Esophagus squamous epithelium (tissue), 4 donors: ENCODE results near the gene TCN2.

Experiments used
- CTCF ChIP-seq, 6 experiments: fragments of 450-650 bp in 4 of 6; fragments of 200-600 bp in 2 of 6; sonication (generic) in 2 of 6; IDR thresholded peaks; one replicate each; pipeline ENCODE4 v1.5.1; 2016 to 2019; ENCODE audit warnings: antibody characterized with exemption in 6 of 6, mild to moderate bottlenecking in 4 of 6, moderate library complexity in 4 of 6
- POLR2A ChIP-seq, 4 donors: fragments of 450-650 bp; IDR thresholded peaks; one replicate each; pipeline ENCODE4 v1.6.1; 2017; ENCODE audit warnings: antibody characterized with exemption in 4 of 4, mild to moderate bottlenecking in 4 of 4, moderate library complexity in 3 of 4

GRCh38 chr22:30582788-30583545 is 24.0 kb upstream of the TCN2 start:
- no peak for TF ChIP-seq CTCF (IDR thresholded peaks at IDR 0.05)
- no peak for TF ChIP-seq POLR2A (IDR thresholded peaks at IDR 0.05)
